Right ventricle myocardium superior (tissue), 1 donor: Measurements from ENCODE around the gene FAIM2. TPM values are rescaled to one million over a fixed set of nuclear protein-coding genes. Genes with fewer than 3 reads are reported as not detected.

ENCODE experiments used
- ATAC-seq: fragments of 200-7000 bp; cut with Tn5 transposase; one replicate; pipeline ENCODE4 v1.9.1; 2020; ENCODE audit warnings: mild to moderate bottlenecking; ENCODE audit not compliant: poor library complexity
- DNase-seq: peaks from one replicate; pipeline ENCODE4 v3.0.0-alpha.2; 2020
- intact Hi-C: fragments of 100-400 bp; cut with DNase I; formaldehyde crosslinking; loops from one replicate; pipeline ENCODE4 v1.11.2; 2022
- total RNA-seq: library from RNA; stranded (reverse); fragmentation: NEBNext Ultra II Directional; extraction: Animal tissue kit (Norgen Biotek cat#: 25700); gene quantifications from one replicate; pipeline ENCODE4 v1.2.1, GENCODE V29; 2021
- donor health status: DM: no; HTN: yes; CAD: no; lungs with severe emphysema.

The FAIM2 gene
- total RNA-seq, 1 donor from 2014 or later: 10.6 TPM

- ATAC-seq: peak; percentile 86
- intact Hi-C loops: no loop called here
- DNase-seq: peak; percentile 78
These were observed 18.8 kb upstream of the FAIM2 start for GRCh38 chr12:49922349-49923034.

- DNase-seq (no peak), ATAC-seq (no peak)
- intact Hi-C loops: no loop called here
These were observed 18.2 kb upstream of the FAIM2 start for GRCh38 chr12:49921936-49922335.

- DNase-seq (no peak), ATAC-seq (no peak)
- intact Hi-C loops: no loop called here
These were observed 17.6 kb upstream of the FAIM2 start for GRCh38 chr12:49921299-49921698.

- intact Hi-C loops: no loop called here
- ATAC-seq: no peak
- no peak for DNase-seq
These were observed 17.2 kb upstream of the FAIM2 start for GRCh38 chr12:49920915-49921286.

- intact Hi-C loops: no loop called here
- peak; percentile 35 for ATAC-seq
- DNase-seq: no peak
These were observed 16.7 kb upstream of the FAIM2 start for GRCh38 chr12:49920241-49920914.

- DNase-seq (no peak), ATAC-seq (no peak)
- intact Hi-C loops: no loop called here
These were observed 14.1 kb upstream of the FAIM2 start for GRCh38 chr12:49917788-49918173.

- intact Hi-C loops: no loop called here
- DNase-seq: no peak
These were observed 13.6 kb upstream of the FAIM2 start for GRCh38 chr12:49917166-49917787.

GRCh38 chr12:49916129-49916919 is 12.6 kb upstream of the FAIM2 start:
- DNase-seq (no peak), ATAC-seq (no peak)
- intact Hi-C loops: no loop called here

More at GRCh38 chr12:49917166-49917787, 13.6 kb upstream of the FAIM2 start:
- ATAC-seq: no peak

- intact Hi-C loops: no loop called here
- DNase-seq: peak; percentile 77
- peak; percentile 84 for ATAC-seq
These were observed 8.9 kb upstream of the FAIM2 start for GRCh38 chr12:49912345-49913255.

- DNase-seq (no peak), ATAC-seq (no peak)
- intact Hi-C loops: no loop called here
These were observed 7.5 kb upstream of the FAIM2 start for GRCh38 chr12:49911213-49911605.

- no peak for DNase-seq
- intact Hi-C loops: no loop called here
- ATAC-seq: no peak
These were observed 6.9 kb upstream of the FAIM2 start for GRCh38 chr12:49910331-49911212.

- DNase-seq: no peak
- intact Hi-C loops: no loop called here
- no peak for ATAC-seq
These were observed 6.1 kb upstream of the FAIM2 start for GRCh38 chr12:49909826-49910225.

- intact Hi-C loops: no loop called here
- DNase-seq: no peak
These were observed 5.7 kb upstream of the FAIM2 start for GRCh38 chr12:49909356-49909755.

GRCh38 chr12:49907352-49907751 is 3.7 kb upstream of the FAIM2 start:
- intact Hi-C loops: no loop called here
- ATAC-seq: no peak
- no peak for DNase-seq

More at GRCh38 chr12:49909356-49909755, 5.7 kb upstream of the FAIM2 start:
- no peak for ATAC-seq

GRCh38 chr12:49905718-49906314 is 2.1 kb upstream of the FAIM2 start:
- intact Hi-C loops: no loop called here
- DNase-seq: no peak
- ATAC-seq: no peak

GRCh38 chr12:49904601-49905000 is 901 bp upstream of the FAIM2 start:
- DNase-seq (no peak), ATAC-seq (no peak)
- intact Hi-C loops: no loop called here

- intact Hi-C loops: no loop called here
- ATAC-seq: peak; percentile 6
- no peak for DNase-seq
These were observed 375 bp downstream of the FAIM2 start for GRCh38 chr12:49903351-49903699.
